ENCODE data around the gene TRPM2. TPM values are rescaled to one million over a fixed set of nuclear protein-coding genes. Genes with fewer than 3 reads are reported as not detected.

Gene TRPM2
- total RNA-seq, 1 experiment from 2014 or later, result 11.0 TPM

DNA sequence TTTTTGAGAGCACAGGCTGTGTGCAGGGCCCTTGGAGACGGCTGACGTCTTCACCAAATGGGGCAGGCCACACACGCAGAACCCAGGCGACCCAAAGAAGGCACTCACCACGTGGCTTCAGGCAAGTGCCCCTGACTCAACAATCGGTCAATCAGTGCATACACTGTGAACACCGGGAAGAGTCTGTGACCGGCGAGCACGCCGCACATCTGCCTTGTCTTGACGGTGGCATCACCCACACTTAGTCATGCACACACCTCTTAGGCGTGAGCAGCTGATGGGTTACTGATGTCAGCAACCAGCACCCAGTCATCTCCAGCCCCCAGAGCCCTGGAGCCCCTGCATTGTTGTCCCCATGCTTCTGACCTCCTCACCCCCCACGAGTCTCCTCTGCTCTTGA is 97.0 kb downstream of the TRPM2 start:
- intact Hi-C loops (cut with micrococcal nuclease), result no loop called here
- TF ChIP-seq, protein P1, sequence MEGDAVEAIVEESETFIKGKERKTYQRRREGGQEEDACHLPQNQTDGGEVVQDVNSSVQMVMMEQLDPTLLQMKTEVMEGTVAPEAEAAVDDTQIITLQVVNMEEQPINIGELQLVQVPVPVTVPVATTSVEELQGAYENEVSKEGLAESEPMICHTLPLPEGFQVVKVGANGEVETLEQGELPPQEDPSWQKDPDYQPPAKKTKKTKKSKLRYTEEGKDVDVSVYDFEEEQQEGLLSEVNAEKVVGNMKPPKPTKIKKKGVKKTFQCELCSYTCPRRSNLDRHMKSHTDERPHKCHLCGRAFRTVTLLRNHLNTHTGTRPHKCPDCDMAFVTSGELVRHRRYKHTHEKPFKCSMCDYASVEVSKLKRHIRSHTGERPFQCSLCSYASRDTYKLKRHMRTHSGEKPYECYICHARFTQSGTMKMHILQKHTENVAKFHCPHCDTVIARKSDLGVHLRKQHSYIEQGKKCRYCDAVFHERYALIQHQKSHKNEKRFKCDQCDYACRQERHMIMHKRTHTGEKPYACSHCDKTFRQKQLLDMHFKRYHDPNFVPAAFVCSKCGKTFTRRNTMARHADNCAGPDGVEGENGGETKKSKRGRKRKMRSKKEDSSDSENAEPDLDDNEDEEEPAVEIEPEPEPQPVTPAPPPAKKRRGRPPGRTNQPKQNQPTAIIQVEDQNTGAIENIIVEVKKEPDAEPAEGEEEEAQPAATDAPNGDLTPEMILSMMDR (IDR thresholded peaks at IDR 0.05; ENCODE audit: unreplicated experiment), result no peak
- no peak overlapping the region for H3K27ac Mint-ChIP-seq (ENCODE audit: low read depth, unreplicated experiment)
- CTCF ChIA-PET, result interaction anchor here (0.7 kb wide), 1 partner anchor 326 kb away, joined by 4 read pairs; no protein-coding TSS in a partner anchor
- H3K9me3 Mint-ChIP-seq (ENCODE audit: unreplicated experiment), result peaks cover 20% of the 10 kb centered on the region
- peaks cover 73% of the 10 kb centered on the region for H3K27me3 Mint-ChIP-seq (ENCODE audit: insufficient read depth, unreplicated experiment)
- POLR2A ChIA-PET, result no interaction called here
- no peaks in the 10 kb centered on the region for H3K4me1 Mint-ChIP-seq (ENCODE audit: insufficient read depth, unreplicated experiment)
- H3K36me3 Mint-ChIP-seq (ENCODE audit: insufficient read depth, unreplicated experiment), result no peaks in the 10 kb centered on the region
- no peak for DNase-seq (ENCODE audit: unreplicated experiment)
- no peak overlapping the region for H3K4me3 Mint-ChIP-seq (ENCODE audit: unreplicated experiment)
- BruUV-seq (replicated peaks), result no TSS peak

DNA sequence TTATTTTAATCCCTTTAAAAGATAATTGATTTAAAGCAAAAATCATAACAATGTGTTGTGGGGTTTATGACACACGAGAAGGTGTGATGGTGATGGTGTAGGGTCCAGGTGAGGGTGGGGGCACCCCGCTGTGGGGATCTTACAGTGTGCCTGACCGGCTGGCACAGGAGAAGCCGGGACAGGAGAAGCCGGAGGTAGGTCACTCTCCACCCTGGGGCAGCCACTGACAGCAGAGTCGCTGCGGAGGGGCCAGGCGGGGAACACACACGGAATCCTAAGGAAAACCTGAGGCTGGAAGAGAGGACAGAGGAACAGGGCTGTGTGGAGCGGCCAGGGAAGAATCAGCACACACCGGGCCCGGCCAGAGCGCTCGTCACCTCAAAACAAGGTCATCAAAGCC is 97.6 kb downstream of the TRPM2 start:
- H3K36me3 Mint-ChIP-seq (ENCODE audit: insufficient read depth, unreplicated experiment), result no peaks in the 10 kb centered on the region
- POLR2A ChIA-PET, result no interaction called here
- H3K4me1 Mint-ChIP-seq (ENCODE audit: insufficient read depth, unreplicated experiment), result no peaks in the 10 kb centered on the region
- H3K9me3 Mint-ChIP-seq (ENCODE audit: unreplicated experiment), result peaks cover 20% of the 10 kb centered on the region
- H3K4me3 Mint-ChIP-seq (ENCODE audit: unreplicated experiment), result no peak overlapping the region
- DNase-seq (ENCODE audit: unreplicated experiment), result no peak
- TF ChIP-seq, protein P1 (IDR thresholded peaks at IDR 0.05; ENCODE audit: unreplicated experiment), result no peak
- H3K27me3 Mint-ChIP-seq (ENCODE audit: insufficient read depth, unreplicated experiment), result peaks cover 73% of the 10 kb centered on the region
- H3K27ac Mint-ChIP-seq (ENCODE audit: low read depth, unreplicated experiment), result no peak overlapping the region
- intact Hi-C loops (cut with micrococcal nuclease), result no loop called here
- BruUV-seq (replicated peaks), result no TSS peak
- CTCF ChIA-PET, result interaction anchor here (0.7 kb wide), 1 partner anchor 326 kb away, joined by 4 read pairs; no protein-coding TSS in a partner anchor

DNA sequence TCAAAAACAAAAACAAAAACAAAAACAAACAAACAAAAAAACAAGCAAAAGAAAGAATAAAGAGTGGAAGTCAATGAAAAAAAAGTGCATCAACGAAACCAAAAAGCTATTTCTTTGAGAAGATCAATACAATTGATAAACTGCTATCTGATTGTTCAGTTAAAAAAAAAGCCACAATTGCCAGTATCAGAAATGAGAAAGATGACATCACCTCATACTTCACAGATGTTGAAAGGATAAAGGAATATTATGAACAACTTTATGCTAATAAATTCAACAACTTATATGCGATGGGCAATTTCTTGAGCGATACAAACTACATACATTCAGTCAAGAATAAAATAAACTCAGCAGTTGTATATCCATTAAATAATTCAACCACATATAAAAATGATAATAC is 99.7 kb downstream of the TRPM2 start:
- Mint-ChIP-seq H3K36me3 (ENCODE audit: insufficient read depth, unreplicated experiment) (no peaks in the 10 kb centered on the region), H3K9me3 (ENCODE audit: unreplicated experiment) (peaks cover 20% of the 10 kb centered on the region), H3K27ac (ENCODE audit: low read depth, unreplicated experiment) (no peak overlapping the region), H3K4me1 (ENCODE audit: insufficient read depth, unreplicated experiment) (no peaks in the 10 kb centered on the region), H3K4me3 (ENCODE audit: unreplicated experiment) (no peak overlapping the region), H3K27me3 (ENCODE audit: insufficient read depth, unreplicated experiment) (peaks cover 58% of the 10 kb centered on the region)
- no TSS peak for BruUV-seq (replicated peaks)
- TF ChIP-seq, protein P1 (IDR thresholded peaks at IDR 0.05; ENCODE audit: unreplicated experiment), result no peak
- CTCF ChIA-PET, result no interaction called here
- intact Hi-C loops (cut with micrococcal nuclease), result no loop called here
- DNase-seq (ENCODE audit: unreplicated experiment), result no peak
- POLR2A ChIA-PET, result no interaction called here

DNA sequence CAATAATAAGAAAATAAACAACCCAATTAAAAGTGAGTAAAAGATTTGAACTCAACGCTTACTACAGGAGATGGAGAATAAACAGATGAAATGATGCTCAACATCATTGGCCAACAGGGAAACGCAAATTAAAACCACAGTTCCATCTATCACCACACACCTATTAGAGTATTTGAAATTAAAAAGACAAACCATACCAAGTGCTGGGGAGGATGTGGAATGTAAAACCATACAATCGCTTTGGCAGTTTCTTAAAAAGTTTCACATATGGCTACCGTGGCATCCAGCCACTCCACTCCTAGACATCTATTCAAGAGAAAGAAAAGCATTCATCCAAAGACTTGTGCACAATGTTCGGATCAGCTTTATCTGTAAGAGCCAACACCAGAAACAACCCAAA is 100.6 kb downstream of the TRPM2 start:
- H3K9me3 Mint-ChIP-seq (ENCODE audit: unreplicated experiment), result peaks cover 20% of the 10 kb centered on the region
- H3K27me3 Mint-ChIP-seq (ENCODE audit: insufficient read depth, unreplicated experiment), result peaks cover 49% of the 10 kb centered on the region
- no peaks in the 10 kb centered on the region for H3K36me3 Mint-ChIP-seq (ENCODE audit: insufficient read depth, unreplicated experiment)
- TF ChIP-seq, protein P1 (IDR thresholded peaks at IDR 0.05; ENCODE audit: unreplicated experiment), result no peak
- H3K27ac Mint-ChIP-seq (ENCODE audit: low read depth, unreplicated experiment), result no peak overlapping the region
- ChIA-PET POLR2A (no interaction called here), CTCF (interaction anchor here (0.7 kb wide), 1 partner anchor 186 kb away, joined by 3 read pairs; no protein-coding TSS in a partner anchor)
- H3K4me3 Mint-ChIP-seq (ENCODE audit: unreplicated experiment), result no peak overlapping the region
- H3K4me1 Mint-ChIP-seq (ENCODE audit: insufficient read depth, unreplicated experiment), result no peaks in the 10 kb centered on the region
- no peak for DNase-seq (ENCODE audit: unreplicated experiment)
- BruUV-seq (replicated peaks), result no TSS peak
- intact Hi-C loops (cut with micrococcal nuclease), result no loop called here

All from MCF 10A (cell line).